ENCODE results near the gene FAM8A1.

Gene FAM8A1

GRCh38 chr6:17601386-17601703 lies 1.2 kb downstream of the FAM8A1 start:
- no peak for DNase-seq

GRCh38 chr6:17602888-17603287 lies 2.8 kb downstream of the FAM8A1 start:
- DNase-seq, result no peak

GRCh38 chr6:17606606-17607005 lies 6.5 kb downstream of the FAM8A1 start:
- no peak for DNase-seq

GRCh38 chr6:17610835-17611234 lies 10.7 kb downstream of the FAM8A1 start:
- no peak for DNase-seq

- no peak for DNase-seq
Observed at GRCh38 chr6:17612048-17612447, 11.9 kb downstream of the FAM8A1 start.

GRCh38 chr6:17615794-17616193 lies 15.7 kb downstream of the FAM8A1 start:
- no peak for DNase-seq

GRCh38 chr6:17621003-17621402 lies 20.9 kb downstream of the FAM8A1 start:
- no peak for DNase-seq

GRCh38 chr6:17622144-17622543 lies 22.0 kb downstream of the FAM8A1 start:
- DNase-seq, result no peak

GRCh38 chr6:17624396-17624795 lies 24.3 kb downstream of the FAM8A1 start:
- DNase-seq, result no peak

- no peak for DNase-seq
Observed at GRCh38 chr6:17628873-17629272, 28.8 kb downstream of the FAM8A1 start.

- no peak for DNase-seq
Observed at GRCh38 chr6:17629824-17630510, 29.9 kb downstream of the FAM8A1 start.

- DNase-seq, result no peak
Observed at GRCh38 chr6:17630511-17631073, 30.5 kb downstream of the FAM8A1 start.

GRCh38 chr6:17632934-17633333 lies 32.8 kb downstream of the FAM8A1 start:
- DNase-seq, result no peak

GRCh38 chr6:17633465-17634188 lies 33.5 kb downstream of the FAM8A1 start:
- DNase-seq, result no peak

- no peak for DNase-seq
Observed at GRCh38 chr6:17635568-17635967, 35.5 kb downstream of the FAM8A1 start.

- no peak for DNase-seq
Observed at GRCh38 chr6:17638212-17638715, 38.2 kb downstream of the FAM8A1 start.

- peak; percentile 12 to 61 (median 47) for DNase-seq
Observed at GRCh38 chr6:17640477-17640917, 40.4 kb downstream of the FAM8A1 start.

- DNase-seq, result no peak
Observed at GRCh38 chr6:17648745-17649144, 48.6 kb downstream of the FAM8A1 start.

- no peak for DNase-seq
Observed at GRCh38 chr6:17650656-17651309, 50.7 kb downstream of the FAM8A1 start.

- DNase-seq, result no peak
Observed at GRCh38 chr6:17653198-17653882, 53.2 kb downstream of the FAM8A1 start.

- peak in 2 of 4 experiments; percentile 7 to 19 for DNase-seq
Observed at GRCh38 chr6:17656092-17656491, 56.0 kb downstream of the FAM8A1 start.

GRCh38 chr6:17656644-17657043 lies 56.5 kb downstream of the FAM8A1 start:
- DNase-seq, result peak in 2 of 4 experiments; percentile 2 to 5

Measured in suppressor macrophage (primary cell).